GM21381 (cell line): ENCODE measurements around the gene PATJ.
"Not testable (repeated sequence)": the region's sequence is repeated elsewhere in the genome, so short reads cannot be mapped to it uniquely, and the experiment has no call there.

Experiments used
- ATAC-seq: cut with Tn5 transposase; IDR thresholded peaks from one replicate; pipeline ENCODE4 v1.9.1; 2021; ENCODE audit warnings: mild to moderate bottlenecking, moderate library complexity; ENCODE audit not compliant: unreplicated experiment

Gene PATJ

DNA sequence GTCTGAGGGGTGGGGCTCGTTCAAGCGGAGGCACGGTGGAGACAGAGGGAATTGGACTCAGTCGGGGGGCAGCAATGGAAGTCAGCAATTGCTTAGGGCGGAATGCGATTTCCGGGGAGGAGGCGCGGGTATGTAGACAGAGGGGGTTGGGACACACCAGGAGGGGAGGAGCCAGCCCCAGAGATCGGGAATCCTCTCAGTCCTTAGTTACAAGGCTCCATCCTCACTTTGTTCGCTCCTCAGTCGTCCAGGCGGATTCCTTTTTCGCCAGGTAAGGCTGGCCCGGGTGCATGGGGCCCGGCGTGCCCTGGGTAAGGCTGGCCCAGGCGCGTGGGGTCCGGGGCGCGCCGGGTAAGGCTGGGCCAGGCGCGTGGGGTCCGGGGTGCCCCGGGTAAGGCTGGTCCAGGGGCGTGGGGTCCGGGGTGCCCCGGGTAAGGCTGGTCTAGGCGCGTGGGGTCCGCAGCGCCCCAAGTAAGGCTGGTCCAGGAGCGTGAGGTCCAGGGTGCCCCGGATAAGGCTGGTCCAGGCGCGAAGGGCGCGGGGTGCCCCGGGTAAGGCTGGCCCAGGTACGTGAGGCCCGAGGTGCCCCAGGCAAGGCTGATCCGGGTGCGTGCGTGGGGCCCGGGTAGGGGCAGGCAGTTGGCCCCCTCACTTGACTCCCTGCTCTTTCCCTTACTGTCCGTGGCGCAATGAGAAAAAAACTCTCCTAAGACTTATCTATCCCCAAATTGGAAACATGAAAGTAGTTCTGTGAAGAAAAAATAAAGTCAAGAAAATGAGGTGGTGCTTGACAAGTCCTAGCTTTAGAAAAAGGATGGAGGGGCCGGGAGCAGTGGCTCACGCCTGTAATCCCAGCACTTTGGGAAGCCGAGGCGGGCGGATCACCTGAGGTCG, 452.6 kb downstream of the PATJ start, which contains the start of gene L1TD1:
L1TD1 (plus strand) TSS at position 199 of the 894 bp plus-strand sequence. CDS start 11,780 bp downstream, outside the sequence.
- ATAC-seq: no peak

DNA sequence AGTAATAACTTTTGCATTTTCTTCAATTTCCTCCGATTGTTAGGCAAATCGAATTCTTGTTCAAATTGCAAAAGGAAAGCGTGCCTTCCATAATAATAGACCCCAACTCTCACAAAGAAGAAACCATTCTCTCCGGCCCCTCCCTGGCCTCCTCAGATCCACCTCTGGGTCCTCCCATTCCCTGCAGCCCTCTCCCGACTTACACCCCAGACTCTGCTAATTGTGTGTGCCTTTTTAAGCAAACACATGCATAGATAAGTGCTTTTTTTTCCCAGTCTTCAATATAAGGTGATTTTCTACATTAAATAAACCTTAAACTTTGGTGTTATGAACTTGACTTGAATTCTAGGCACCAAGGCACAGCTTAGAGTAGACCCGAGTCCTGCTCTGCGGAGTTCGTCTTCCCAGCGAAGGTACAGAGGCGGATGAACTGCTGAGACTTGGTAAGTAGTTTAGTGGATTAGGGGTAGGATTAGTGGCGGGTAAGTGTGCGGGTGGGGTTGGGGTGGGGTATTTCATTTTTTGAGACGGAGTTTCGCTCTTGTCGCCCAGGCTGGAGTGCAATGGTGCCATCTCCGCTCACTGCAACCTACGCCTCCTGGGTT, 453.9 kb downstream of the PATJ start:
- no peak for ATAC-seq

DNA sequence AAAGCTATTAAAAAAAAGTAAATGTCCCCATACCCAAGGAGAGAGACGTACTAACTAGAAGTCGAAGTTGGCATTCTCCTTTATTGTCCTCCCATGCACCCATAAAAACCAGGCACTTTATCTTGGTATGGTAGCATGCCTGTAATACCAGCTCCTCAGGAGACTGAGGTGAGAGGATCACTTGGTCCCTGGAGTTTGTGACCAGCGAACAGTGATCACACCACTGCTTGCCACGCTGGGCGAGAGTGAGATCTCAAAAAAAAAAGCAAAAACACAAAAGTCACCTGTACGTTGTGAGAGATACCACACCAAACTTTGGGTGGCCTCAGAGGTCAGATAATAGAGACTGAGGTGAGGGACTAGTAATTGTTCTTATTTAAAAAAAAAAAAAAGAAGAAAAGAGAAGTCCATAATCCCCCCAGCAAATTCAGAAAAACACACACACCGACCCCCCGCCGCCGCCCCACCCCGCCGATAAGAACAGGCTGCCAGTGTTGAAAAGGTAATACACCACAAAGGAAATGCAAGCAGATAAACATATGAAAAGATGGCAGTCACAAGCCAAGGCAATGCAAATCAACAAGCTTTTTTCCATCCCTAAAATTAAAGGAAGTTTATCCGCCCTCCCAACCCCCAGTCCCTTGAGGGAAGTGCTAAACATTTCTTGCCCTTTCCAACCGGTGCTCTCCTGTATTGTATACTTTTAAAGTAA, 455.9 kb downstream of the PATJ start:
- no peak for ATAC-seq

- no peak for ATAC-seq
Observed at GRCh38 chr1:62198781-62199125, 456.5 kb downstream of the PATJ start.

- no peak for ATAC-seq
Observed at GRCh38 chr1:62207187-62207586, 464.9 kb downstream of the PATJ start.

DNA sequence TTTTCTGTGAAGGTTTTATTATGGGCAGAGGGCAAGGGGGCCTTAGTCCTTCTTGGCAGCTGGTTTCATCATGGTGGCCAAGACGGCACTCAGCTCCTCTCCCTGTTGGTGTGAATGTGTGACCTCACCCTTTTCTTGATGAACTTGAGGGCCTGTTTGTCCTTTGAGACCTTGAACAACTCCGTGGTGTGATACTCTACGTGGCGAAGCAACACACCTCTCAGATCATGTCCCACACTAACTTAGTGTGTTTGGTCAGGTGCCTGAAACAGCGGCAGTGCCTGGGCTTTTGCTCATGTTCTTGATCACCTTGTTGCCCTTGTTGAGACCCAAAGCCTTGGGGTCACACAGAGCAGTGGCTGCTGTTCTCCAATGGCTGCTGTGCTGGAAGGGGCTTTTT, 465.8 kb downstream of the PATJ start:
- no peak for ATAC-seq

GRCh38 chr1:62208970-62209369, 466.7 kb downstream of the PATJ start:
- ATAC-seq: no peak

DNA sequence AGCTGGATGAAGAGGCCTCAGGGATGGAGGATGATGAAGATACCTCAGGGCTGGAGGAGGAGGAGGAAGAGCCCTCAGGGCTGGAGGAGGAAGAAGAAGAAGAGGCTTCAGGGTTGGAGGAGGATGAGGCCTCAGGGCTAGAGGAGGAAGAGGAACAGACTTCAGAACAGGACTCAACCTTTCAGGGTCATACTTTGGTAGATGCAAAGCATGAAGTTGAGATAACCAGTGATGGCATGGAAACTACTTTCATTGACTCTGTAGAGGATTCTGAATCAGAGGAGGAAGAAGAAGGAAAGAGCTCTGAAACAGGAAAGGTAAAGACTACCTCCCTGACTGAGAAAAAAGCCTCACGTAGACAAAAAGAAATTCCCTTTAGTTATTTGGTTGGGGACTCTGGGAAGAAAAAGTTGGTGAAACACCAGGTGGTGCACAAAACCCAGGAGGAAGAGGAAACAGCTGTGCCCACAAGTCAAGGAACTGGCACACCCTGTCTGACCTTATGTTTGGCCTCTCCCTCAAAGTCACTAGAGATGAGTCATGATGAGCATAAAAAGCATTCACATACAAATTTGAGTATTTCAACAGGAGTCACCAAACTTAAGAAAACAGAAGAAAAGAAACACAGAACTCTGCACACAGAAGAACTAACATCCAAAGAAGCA, 467.8 kb downstream of the PATJ start:
- no peak for ATAC-seq

DNA sequence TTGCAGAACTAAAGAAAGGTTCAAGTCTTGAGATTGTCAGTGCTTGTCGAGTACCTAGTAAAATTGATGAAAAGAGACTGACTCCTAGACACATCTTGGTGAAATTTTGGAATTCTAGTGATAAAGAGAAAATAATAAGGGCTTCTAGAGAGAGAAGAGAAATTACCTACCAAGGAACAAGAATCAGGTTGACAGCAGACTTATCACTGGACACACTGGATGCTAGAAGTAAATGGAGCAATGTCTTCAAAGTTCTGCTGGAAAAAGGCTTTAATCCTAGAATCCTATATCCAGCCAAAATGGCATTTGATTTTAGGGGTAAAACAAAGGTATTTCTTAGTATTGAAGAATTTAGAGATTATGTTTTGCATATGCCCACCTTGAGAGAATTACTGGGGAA, 468.7 kb downstream of the PATJ start:
- ATAC-seq: no peak

GRCh38 chr1:62212411-62212810, 470.1 kb downstream of the PATJ start:
- ATAC-seq: no peak

- ATAC-seq: no peak
Observed at GRCh38 chr1:62213075-62213914, 471.0 kb downstream of the PATJ start.

GRCh38 chr1:62218604-62219003, 476.3 kb downstream of the PATJ start:
- no peak for ATAC-seq

DNA sequence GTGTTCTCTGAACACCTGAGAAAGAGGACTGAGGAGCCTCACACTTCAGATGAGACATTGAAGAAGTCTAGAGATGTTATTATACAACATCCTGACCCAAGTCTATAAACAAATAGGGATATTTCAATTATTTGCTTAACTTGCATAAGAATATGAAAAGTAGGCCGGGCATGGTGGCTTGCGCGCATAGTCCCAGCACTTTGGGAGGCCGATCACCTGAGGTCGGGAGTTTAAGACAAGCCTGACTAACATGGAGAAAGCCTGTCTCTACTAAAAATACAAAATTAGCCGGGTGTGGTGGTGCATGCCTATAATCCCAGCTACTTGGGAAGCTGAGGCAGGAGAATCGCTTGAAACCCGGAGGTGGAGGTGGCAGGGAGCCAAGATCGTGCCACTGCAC, 478.2 kb downstream of the PATJ start:
- ATAC-seq: not testable (repeated sequence)

DNA sequence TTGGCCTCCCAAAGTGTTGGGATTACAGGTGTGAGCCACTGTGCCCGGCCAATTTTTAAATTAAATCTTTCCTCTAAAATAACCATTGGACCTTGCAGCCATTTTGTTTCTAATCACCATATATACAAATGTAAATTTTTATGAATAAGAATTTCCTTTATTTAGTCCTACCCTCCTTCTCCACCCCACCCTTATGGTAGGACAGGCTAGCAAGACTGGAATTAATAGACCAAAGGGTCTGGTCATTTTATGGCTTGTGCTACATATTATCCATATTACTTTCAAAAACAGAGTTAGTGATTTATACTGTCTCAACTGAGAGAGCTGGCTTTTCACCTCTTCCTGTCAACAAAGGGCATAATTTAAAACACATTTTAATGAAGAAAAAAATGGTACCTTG, 478.9 kb downstream of the PATJ start:
- ATAC-seq: no peak

DNA sequence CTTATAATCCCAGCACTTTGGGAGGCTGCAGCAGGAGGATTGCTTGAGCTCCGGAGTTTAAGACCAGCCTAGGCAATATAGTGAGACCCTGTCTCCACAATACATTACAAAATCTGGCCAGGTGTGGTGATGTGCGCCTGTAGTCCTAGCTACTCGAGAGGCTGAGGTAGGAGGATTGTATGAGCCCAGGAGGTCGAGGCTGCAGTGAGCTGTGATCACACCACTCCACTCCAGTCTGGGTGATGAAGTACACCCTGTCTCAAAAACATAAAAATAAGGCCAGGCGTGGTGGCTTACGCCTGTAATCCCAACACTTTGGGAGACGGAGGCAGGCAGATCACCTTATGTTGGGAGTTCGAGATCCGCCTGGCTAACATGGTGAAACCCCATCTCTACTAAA, 480.0 kb downstream of the PATJ start:
- no peak for ATAC-seq

DNA sequence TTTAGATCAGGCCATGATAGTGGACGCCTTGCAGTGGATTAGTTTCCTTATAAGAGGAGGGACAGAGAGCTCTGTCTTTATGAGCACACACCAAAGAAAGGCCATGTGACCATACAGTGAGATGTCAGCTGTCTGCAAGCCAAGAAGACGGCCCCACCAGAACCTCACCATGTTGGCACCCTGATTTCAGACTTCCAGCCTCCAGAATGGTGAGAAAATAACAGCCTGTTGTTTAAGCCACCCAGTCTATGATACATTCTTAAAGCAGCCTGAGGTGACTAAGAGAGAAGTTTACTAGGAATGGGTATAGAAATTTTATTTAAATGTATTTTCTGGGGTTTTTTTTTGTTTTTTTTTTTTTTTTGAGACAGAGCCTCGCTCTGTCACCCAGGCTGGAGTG, 481.9 kb downstream of the PATJ start:
- no peak for ATAC-seq

GRCh38 chr1:62227496-62227895, 485.2 kb downstream of the PATJ start:
- ATAC-seq: no peak
